ENCODE measurements around the gene IL11RA.

Gene IL11RA

DNA sequence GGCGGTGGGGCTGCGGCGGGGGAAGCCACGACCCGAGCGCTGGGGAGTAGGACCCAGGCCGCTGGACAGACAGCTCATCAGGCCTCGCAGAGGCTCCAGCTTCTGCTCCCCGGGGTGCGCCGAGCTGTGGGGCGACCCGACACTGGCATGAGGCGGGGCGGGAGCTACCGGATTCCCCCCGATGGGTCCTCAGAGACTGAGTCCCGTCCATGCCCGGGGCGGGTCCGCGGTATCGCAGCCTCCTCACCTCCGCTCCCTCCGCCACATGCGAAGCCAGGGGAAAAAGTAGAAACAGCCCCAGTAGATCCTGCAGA is 13.0 kb downstream of the IL11RA start:
- Histone ChIP-seq H3K4me1 (ENCODE audit: control insufficient read depth, low read length) (peaks cover 16% of the 10 kb centered on the region), H3K27ac (ENCODE audit: low read depth, low read length) (no peak overlapping the region), H3K9me2 (replicated peaks; ENCODE audit: control insufficient read depth, low read length) (no peaks in the 10 kb centered on the region), H3K9me3 (ENCODE audit: control insufficient read depth, insufficient read depth, low read length) (no peaks in the 10 kb centered on the region), H3F3A (ENCODE audit: control insufficient read depth, insufficient read depth) (no peaks in the 10 kb centered on the region), H3K27me3 (ENCODE audit: control insufficient read depth, low read length) (peaks cover 5% of the 10 kb centered on the region; the same call in 1 of the 2 replicates), H3K4me3 (ENCODE audit: low read length) (peak overlapping the region; percentile 79), H3K36me3 (ENCODE audit: control insufficient read depth, low read length) (no peaks in the 10 kb centered on the region), H4K20me1 (ENCODE audit: control insufficient read depth, insufficient read depth, low read depth, low read length) (no peaks in the 10 kb centered on the region), H3K79me2 (ENCODE audit: control insufficient read depth, low read length) (no peaks in the 10 kb centered on the region), H3K4me2 (ENCODE audit: low read length) (peak overlapping the region; percentile 83)
- TF ChIP-seq EZH2phosphoT487 (IDR thresholded peaks at IDR 0.05; ENCODE audit: borderline replicate concordance, low read length) (no peak), CTCF (IDR thresholded peaks at IDR 0.05; ENCODE audit: low read depth, low read length, poor library complexity, severe bottlenecking) (no peak)

DNA sequence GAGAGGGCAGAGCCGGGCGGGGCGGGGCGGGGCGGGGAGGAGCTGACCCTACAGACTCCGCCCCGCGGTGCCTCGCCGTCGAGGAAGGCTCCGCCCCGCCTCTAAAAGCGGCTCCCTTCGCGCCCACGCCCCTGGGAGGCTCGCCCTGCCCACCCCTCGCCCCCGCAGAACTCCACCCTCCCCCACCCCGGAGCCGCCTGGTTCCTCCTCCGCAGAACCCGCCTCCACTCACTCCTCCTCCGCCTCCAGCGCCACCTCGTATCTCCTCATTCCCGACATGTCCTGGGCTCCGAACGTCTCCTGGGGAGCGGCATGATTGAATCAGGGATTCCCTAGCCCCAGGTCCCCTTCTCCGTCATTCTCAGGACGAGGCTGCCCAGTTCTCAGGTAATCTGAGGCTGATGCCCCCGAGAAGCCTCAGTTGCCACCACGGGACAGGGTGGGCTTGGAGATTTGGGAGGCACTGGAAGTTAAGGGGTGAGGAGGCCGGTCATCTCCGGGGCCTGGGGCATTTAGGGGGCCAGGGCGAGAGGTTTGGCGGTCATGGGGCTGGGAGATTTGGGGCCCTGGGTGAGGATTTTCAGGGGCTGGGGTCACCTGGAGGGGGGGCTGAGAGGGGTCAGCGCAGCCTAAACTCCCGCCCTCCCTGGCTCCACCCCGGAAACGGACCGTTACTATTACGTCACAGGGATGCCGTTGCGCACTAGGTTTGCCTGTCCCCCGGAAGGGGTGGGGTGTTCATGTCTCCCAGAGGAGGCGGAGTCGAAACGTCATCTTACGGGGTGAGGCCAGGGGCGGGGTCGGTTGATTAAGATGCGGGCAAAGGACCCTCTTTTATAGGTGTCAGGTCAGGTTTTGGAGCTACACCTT is 13.6 kb downstream of the IL11RA start:
- Histone ChIP-seq H3K79me2 (ENCODE audit: control insufficient read depth, low read length) (no peaks in the 10 kb centered on the region), H3K36me3 (ENCODE audit: control insufficient read depth, low read length) (no peaks in the 10 kb centered on the region), H3F3A (ENCODE audit: control insufficient read depth, insufficient read depth) (no peaks in the 10 kb centered on the region), H3K4me3 (ENCODE audit: low read length) (peak overlapping the region; percentile 79), H3K27me3 (ENCODE audit: control insufficient read depth, low read length) (peaks cover 5% of the 10 kb centered on the region; the same call in 1 of the 2 replicates), H3K4me1 (ENCODE audit: control insufficient read depth, low read length) (peaks cover 16% of the 10 kb centered on the region), H3K9me2 (replicated peaks; ENCODE audit: control insufficient read depth, low read length) (no peaks in the 10 kb centered on the region), H3K27ac (ENCODE audit: low read depth, low read length) (peak overlapping the region; percentile 47), H4K20me1 (ENCODE audit: control insufficient read depth, insufficient read depth, low read depth, low read length) (no peaks in the 10 kb centered on the region), H3K9me3 (ENCODE audit: control insufficient read depth, insufficient read depth, low read length) (no peaks in the 10 kb centered on the region), H3K4me2 (ENCODE audit: low read length) (peak overlapping the region; percentile 83)
- TF ChIP-seq CTCF (IDR thresholded peaks at IDR 0.05; ENCODE audit: low read depth, low read length, poor library complexity, severe bottlenecking) (no peak), EZH2phosphoT487 (IDR thresholded peaks at IDR 0.05; ENCODE audit: borderline replicate concordance, low read length) (no peak)

GRCh38 chr9:34669809-34670562 is 18.0 kb downstream of the IL11RA start:
- Histone ChIP-seq H3F3A (ENCODE audit: control insufficient read depth, insufficient read depth) (no peaks in the 10 kb centered on the region), H3K79me2 (ENCODE audit: control insufficient read depth, low read length) (no peaks in the 10 kb centered on the region), H3K9me3 (ENCODE audit: control insufficient read depth, insufficient read depth, low read length) (no peaks in the 10 kb centered on the region), H3K4me2 (ENCODE audit: low read length) (no peak overlapping the region), H3K4me1 (ENCODE audit: control insufficient read depth, low read length) (peaks cover 11% of the 10 kb centered on the region), H3K27me3 (ENCODE audit: control insufficient read depth, low read length) (peaks cover under 1% of the 10 kb centered on the region; the same call in 1 of the 2 replicates), H3K27ac (ENCODE audit: low read depth, low read length) (no peak overlapping the region), H3K36me3 (ENCODE audit: control insufficient read depth, low read length) (no peaks in the 10 kb centered on the region), H3K4me3 (ENCODE audit: low read length) (no peak overlapping the region), H3K9me2 (replicated peaks; ENCODE audit: control insufficient read depth, low read length) (no peaks in the 10 kb centered on the region), H4K20me1 (ENCODE audit: control insufficient read depth, insufficient read depth, low read depth, low read length) (no peaks in the 10 kb centered on the region)
- no peak for TF ChIP-seq EZH2phosphoT487 (IDR thresholded peaks at IDR 0.05; ENCODE audit: borderline replicate concordance, low read length)
- TF ChIP-seq CTCF (IDR thresholded peaks at IDR 0.05; ENCODE audit: low read depth, low read length, poor library complexity, severe bottlenecking), result no peak

All from DOHH2 (cell line).